Pancreas (tissue), 10 donors: ENCODE results near the gene CAPN13. TPM values are rescaled to one million over a fixed set of nuclear protein-coding genes. Genes with fewer than 3 reads are reported as not detected.
A peak's percentile ranks its signal among the peaks of the same experiment; 100 is the strongest.

Experiments used
- ATAC-seq, 4 donors: fragments of 200-7000 bp; cut with Tn5 transposase; one replicate each; pipeline versions ENCODE4 v1.8.0 to v1.9.1; 2020; ENCODE audit warnings: mild to moderate bottlenecking in 4 of 4, moderate library complexity in 4 of 4
- DNase-seq, 6 donors: peaks; one replicate each; pipeline ENCODE4 v3.0.0-alpha.2; 2020
- FAIRE-seq: peaks from 2 replicates; lab custom pipeline; 2012; peaks lifted over from hg19 to GRCh38; lab: Jason Lieb, UNC
- H3K27ac ChIP-seq, 4 donors: fragments of 200-600 bp; sonication (generic); 1 replicate in 3 of 4; 2 replicates in 1 of 4; pipeline versions ENCODE4 v1.5.0 to v1.8.0; 2020
- H3K27me3 ChIP-seq, 4 donors: fragments of 200-600 bp; one replicate each; pipeline ENCODE4 v1.8.0; 2021
- H3K36me3 ChIP-seq, 3 donors: fragments of 200-600 bp; sonication (generic) in 1 of 3; one replicate each; pipeline versions ENCODE4 v1.5.0 to v1.8.0; 2020 to 2021
- H3K4me1 ChIP-seq, 3 donors: fragments of 200-600 bp; one replicate each; pipeline ENCODE4 v1.8.0; 2021
- H3K4me3 ChIP-seq, 4 donors: fragments of 200-600 bp; sonication (generic) in 2 of 4; one replicate each; pipeline versions ENCODE4 v1.5.0 to v1.8.0; 2020 to 2021
- H3K9me3 ChIP-seq, 4 donors: fragments of 200-600 bp; one replicate each; pipeline ENCODE4 v1.8.0; 2021
- WGBS, 2 donors: extraction: QIAGEN DNeasy Blood & Tissue Kit; methylation state at CpG; one replicate each; pipeline ENCODE4 v1.1.7; 2013; 5-methylcytosine and 5-hydroxymethylcytosine counted together
- intact Hi-C, 3 donors: fragments of 100-400 bp; cut with DNase I; formaldehyde crosslinking; loops; one replicate each; pipeline versions ENCODE4 v1.11.1 to v1.14.2; 2022
- polyA plus RNA-seq, 2 donors: library from polyadenylated mRNA; stranded (reverse); fragments of 200-250 nt; gene quantifications; one replicate each; pipeline ENCODE4 v1.2.3, GENCODE V29; 2013
- total RNA-seq, 6 donors: library from RNA; stranded (reverse); fragmentation: NEBNext Ultra II Directional in 4 of 6; extraction: Animal tissue kit (Norgen Biotek cat#: 25700) in 4 of 6; gene quantifications; one replicate each; pipeline versions ENCODE4 v1.2.1 to v1.2.4, GENCODE V29; 2021 to 2023
- TF ChIP-seq, protein P1 (sequence below), 4 donors: fragments of 200-600 bp; sonication (generic) in 3 of 4; IDR thresholded peaks; one replicate each; pipeline versions ENCODE4 v1.5.0 to v1.8.0; 2021; ENCODE audit warnings: antibody characterized with exemption in 4 of 4
- donor health status: healthy with polysubstance abuse.
- donor health status: DM: no; HTN: no; CAD: no; lungs with moderate emphysema.
- donor health status: DM: no; HTN: no; CAD: no.
- donor health status: control.
- donor health status: control.
- donor health status: Bipolar disorder and iron deficiency.
- donor health status: DM: yes; HTN: yes; CAD: no.
- donor health status: DM: no; HTN: no; CAD: no.
- donor health status: DM: no; HTN: no; CAD: no.
- donor health status: DM: yes; HTN: yes; CAD: no.

The CAPN13 gene
- total and polyA plus RNA-seq, 8 donors: 2.7 to 18.3 (median 6.5) TPM

DNA sequence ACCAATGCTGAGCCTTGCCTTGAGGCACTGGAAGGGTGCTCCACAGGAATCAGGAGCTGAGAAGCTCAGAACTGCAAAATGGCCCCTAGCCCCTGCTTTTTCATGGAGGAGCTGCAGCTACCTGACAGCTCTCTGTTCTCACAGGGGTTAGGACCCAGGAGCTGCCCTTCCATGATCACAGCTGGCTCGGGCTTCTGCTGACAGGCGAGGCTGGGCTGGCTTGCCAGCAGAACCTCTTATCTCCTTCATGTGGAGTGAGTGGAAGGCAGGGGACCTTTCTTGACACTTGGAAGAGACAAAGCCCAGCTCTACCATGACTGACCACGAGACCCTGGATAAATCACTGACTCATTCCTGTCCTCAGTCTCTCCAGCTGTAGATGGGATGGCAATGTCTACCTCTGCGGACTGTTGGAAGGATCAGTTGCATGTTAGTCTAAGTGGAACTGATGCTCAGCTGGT is 113.4 kb downstream of the CAPN13 start:
- no peak overlapping the region for H3K4me3 ChIP-seq
- ATAC-seq (no peak), DNase-seq (peak in 1 of 6 donors; percentile 31), FAIRE-seq (no peak)
- TF ChIP-seq, protein P1, sequence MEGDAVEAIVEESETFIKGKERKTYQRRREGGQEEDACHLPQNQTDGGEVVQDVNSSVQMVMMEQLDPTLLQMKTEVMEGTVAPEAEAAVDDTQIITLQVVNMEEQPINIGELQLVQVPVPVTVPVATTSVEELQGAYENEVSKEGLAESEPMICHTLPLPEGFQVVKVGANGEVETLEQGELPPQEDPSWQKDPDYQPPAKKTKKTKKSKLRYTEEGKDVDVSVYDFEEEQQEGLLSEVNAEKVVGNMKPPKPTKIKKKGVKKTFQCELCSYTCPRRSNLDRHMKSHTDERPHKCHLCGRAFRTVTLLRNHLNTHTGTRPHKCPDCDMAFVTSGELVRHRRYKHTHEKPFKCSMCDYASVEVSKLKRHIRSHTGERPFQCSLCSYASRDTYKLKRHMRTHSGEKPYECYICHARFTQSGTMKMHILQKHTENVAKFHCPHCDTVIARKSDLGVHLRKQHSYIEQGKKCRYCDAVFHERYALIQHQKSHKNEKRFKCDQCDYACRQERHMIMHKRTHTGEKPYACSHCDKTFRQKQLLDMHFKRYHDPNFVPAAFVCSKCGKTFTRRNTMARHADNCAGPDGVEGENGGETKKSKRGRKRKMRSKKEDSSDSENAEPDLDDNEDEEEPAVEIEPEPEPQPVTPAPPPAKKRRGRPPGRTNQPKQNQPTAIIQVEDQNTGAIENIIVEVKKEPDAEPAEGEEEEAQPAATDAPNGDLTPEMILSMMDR (IDR thresholded peaks at IDR 0.05): no peak
- H3K27ac ChIP-seq: no peak overlapping the region
- H3K9me3 ChIP-seq: no peaks in the 10 kb centered on the region
- no peaks in the 10 kb centered on the region for H3K36me3 ChIP-seq
- intact Hi-C loops: no loop called here
- no peaks in the 10 kb centered on the region for H3K4me1 ChIP-seq
- WGBS, 2 donors: 54 to 58% methylated on average over 4 of the region's 4 CpGs
- H3K27me3 ChIP-seq: no peaks in the 10 kb centered on the region

DNA sequence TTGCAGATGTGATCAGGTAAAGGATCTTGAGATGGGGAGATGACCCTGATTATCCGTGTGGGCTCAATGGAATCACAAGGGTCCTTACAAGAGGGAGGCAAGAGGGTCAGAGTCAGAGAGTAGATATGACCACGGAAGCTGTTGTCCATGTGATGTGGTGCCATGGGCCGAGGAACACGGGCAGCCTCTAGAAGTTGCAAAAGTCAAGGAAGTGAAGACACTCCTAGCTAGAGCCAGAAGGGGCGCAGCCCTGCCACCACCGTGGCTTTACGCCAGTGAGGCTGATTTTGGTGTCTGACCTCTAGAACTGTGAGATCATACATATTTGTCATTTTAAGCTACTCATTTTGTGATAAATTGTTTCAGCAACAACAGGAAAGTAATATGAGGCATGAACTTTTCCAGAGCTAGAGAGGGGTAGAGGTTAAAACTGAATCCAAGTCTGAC is 114.4 kb downstream of the CAPN13 start:
- WGBS, 2 donors: 84 to 89% methylated on average over 7 of the region's 7 CpGs
- Histone ChIP-seq H3K4me3 (no peak overlapping the region), H3K4me1 (no peaks in the 10 kb centered on the region), H3K36me3 (no peaks in the 10 kb centered on the region), H3K9me3 (no peaks in the 10 kb centered on the region), H3K27ac (no peak overlapping the region), H3K27me3 (no peaks in the 10 kb centered on the region)
- TF ChIP-seq, protein P1 (IDR thresholded peaks at IDR 0.05): no peak
- DNase-seq (peak in 1 of 6 donors; percentile 44), ATAC-seq (no peak), FAIRE-seq (no peak)
- intact Hi-C loops: no loop called here

DNA sequence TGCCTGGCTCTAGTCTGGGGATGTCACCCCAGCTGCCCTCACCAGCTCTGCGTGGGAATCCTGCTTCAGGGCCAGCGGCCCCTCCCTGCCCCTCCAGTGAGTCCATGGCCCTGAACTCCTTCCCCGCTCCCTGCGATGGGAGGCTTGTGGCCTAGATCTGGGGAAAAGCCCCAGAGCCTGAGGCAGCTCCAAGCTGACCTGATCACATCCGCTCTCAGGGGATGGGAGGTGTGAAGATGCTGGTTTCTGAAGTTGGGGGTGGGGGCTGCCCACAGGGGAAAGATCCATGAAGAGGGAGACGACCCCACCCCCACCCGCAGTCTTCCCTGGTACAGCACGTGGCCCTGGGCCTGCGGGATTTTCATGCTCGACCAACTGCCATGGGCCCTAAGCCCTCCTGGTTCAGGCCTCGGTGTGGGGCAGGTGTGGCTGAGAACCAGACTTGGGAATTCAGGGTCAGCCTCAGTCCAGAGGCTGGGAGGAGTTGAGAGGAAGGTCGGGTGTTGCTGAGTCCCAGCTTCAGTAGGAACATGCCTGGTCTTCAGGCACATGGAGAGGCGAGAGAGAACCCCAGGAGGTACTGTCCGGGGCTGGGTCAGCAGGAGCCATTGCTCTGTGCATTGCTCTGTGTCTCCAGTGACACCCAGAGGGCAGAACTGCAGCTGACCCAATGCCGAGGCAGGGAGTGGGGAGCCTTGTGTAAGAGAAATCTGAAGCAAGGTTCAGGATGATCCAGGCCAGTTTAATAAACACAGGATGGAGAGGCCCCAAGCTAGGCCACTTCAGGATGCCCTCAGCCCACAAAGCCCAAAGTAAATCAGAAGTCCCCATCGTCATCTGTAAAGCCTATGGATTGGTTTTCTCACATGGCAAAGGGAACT is 115.1 kb downstream of the CAPN13 start:
- Histone ChIP-seq H3K4me3 (no peak overlapping the region), H3K36me3 (no peaks in the 10 kb centered on the region), H3K9me3 (no peaks in the 10 kb centered on the region), H3K27me3 (no peaks in the 10 kb centered on the region), H3K4me1 (no peaks in the 10 kb centered on the region), H3K27ac (no peak overlapping the region)
- TF ChIP-seq, protein P1 (IDR thresholded peaks at IDR 0.05): no peak
- ATAC-seq (peak in 2 of 4 donors; percentile 45 to 59), DNase-seq (peak in 1 of 6 donors; percentile 44), FAIRE-seq (no peak)
- 72 to 81% methylated on average over 16 of the region's 16 CpGs for WGBS, 2 donors
- intact Hi-C loops: no loop called here

DNA sequence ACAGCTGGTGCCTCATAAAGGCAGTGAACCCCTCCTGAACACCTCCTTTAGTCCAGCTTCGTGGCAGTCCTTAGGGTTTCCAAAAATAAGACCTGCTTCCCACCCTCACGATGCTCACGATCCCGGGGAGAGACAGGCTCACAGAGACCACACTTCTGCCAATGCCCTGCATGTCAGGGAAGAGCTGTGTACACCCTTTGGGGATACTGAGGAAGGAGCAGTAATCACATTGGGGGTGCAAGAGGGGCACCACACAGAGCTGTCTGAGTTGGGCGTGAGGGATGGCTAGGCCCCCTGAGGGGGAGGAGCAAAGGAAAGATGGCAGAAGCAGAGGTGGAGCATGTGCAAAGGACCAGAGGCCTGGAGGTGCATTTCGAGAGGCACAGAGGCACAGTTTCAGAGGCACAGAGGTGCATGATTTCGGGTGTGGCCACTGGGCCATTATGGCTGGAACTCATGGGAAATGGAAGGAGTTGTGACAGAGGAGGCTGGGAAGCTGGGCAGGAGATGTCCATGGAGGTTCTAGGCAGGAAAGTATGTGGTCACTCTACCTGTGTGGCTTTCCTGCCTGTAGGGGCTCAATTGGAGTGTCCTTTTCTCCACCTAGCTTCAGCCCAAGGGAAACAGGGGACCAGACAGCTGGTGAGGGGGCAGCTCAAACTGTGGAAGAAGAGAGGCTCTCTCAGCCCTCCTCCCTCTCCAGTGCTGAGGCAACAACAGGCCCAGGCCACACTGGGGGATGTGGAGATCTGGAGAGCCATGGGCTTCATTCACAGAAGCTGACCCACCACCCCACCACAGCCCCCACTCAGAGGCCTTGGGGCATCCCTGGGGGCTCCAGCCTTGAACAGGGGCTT is 115.9 kb downstream of the CAPN13 start:
- H3K4me3 ChIP-seq: no peak overlapping the region
- 83 to 85% methylated on average over 7 of the region's 7 CpGs for WGBS, 2 donors
- intact Hi-C loops: no loop called here
- DNase-seq (peak in 1 of 6 donors; percentile 19), ATAC-seq (no peak), FAIRE-seq (no peak)
- H3K9me3 ChIP-seq: no peaks in the 10 kb centered on the region
- no peaks in the 10 kb centered on the region for H3K4me1 ChIP-seq
- H3K27me3 ChIP-seq: no peaks in the 10 kb centered on the region
- H3K36me3 ChIP-seq: no peaks in the 10 kb centered on the region
- H3K27ac ChIP-seq: no peak overlapping the region
- TF ChIP-seq, protein P1 (IDR thresholded peaks at IDR 0.05): no peak
